NCI-H748 (cell line): Measurements from ENCODE around the gene KDELR3.
A peak's percentile ranks its signal among the peaks of the same experiment; 100 is the strongest.

Experiments used
- DNase-seq: peaks from one replicate; lab custom pipeline; 2025; ENCODE audit not compliant: unreplicated experiment; lab: John Stamatoyannopoulos, UW

The KDELR3 gene

GRCh38 chr22:38467904-38468442 is at the start of gene KDELR3:
Gene KDELR3, plus strand, starts transcription at chr22:38468096. Its CDS starts 138 bp downstream, at chr22:38468234.
- DNase-seq = peak; percentile 23

- no peak for DNase-seq
Measured at GRCh38 chr22:38418589-38418988, 49.3 kb upstream of the KDELR3 start.

- no peak for DNase-seq
Measured at GRCh38 chr22:38419121-38419857, 48.6 kb upstream of the KDELR3 start.

- no peak for DNase-seq
Measured at GRCh38 chr22:38419858-38420160, 48.1 kb upstream of the KDELR3 start.

- no peak for DNase-seq
Measured at GRCh38 chr22:38420734-38421133, 47.2 kb upstream of the KDELR3 start.

GRCh38 chr22:38422611-38423511 is 45.0 kb upstream of the KDELR3 start:
- DNase-seq = no peak

GRCh38 chr22:38423512-38424503 is 44.1 kb upstream of the KDELR3 start:
- DNase-seq = no peak

- no peak for DNase-seq
Measured at GRCh38 chr22:38424525-38425080, 43.3 kb upstream of the KDELR3 start.

GRCh38 chr22:38426628-38427027 is 41.3 kb upstream of the KDELR3 start:
- no peak for DNase-seq

GRCh38 chr22:38427465-38427864 is 40.4 kb upstream of the KDELR3 start:
- DNase-seq = no peak

GRCh38 chr22:38427940-38428339 is 40.0 kb upstream of the KDELR3 start:
- DNase-seq = no peak

GRCh38 chr22:38428714-38429113 is 39.2 kb upstream of the KDELR3 start:
- DNase-seq = no peak

GRCh38 chr22:38429499-38430068 is 38.3 kb upstream of the KDELR3 start:
- DNase-seq = peak; percentile 65

- DNase-seq = no peak
Measured at GRCh38 chr22:38431266-38432010, 36.5 kb upstream of the KDELR3 start.

GRCh38 chr22:38432264-38432663 is 35.6 kb upstream of the KDELR3 start:
- DNase-seq = no peak

- DNase-seq = no peak
Measured at GRCh38 chr22:38433871-38434270, 34.0 kb upstream of the KDELR3 start.

- no peak for DNase-seq
Measured at GRCh38 chr22:38435010-38435409, 32.9 kb upstream of the KDELR3 start.

- DNase-seq = no peak
Measured at GRCh38 chr22:38435965-38436364, 31.9 kb upstream of the KDELR3 start.

GRCh38 chr22:38436629-38437395 is 31.1 kb upstream of the KDELR3 start:
- DNase-seq = no peak
